ENCODE results near the gene DLEC1. TPM values are rescaled to one million over a fixed set of nuclear protein-coding genes. Genes with fewer than 3 reads are reported as not detected.

Gene DLEC1, protein sequence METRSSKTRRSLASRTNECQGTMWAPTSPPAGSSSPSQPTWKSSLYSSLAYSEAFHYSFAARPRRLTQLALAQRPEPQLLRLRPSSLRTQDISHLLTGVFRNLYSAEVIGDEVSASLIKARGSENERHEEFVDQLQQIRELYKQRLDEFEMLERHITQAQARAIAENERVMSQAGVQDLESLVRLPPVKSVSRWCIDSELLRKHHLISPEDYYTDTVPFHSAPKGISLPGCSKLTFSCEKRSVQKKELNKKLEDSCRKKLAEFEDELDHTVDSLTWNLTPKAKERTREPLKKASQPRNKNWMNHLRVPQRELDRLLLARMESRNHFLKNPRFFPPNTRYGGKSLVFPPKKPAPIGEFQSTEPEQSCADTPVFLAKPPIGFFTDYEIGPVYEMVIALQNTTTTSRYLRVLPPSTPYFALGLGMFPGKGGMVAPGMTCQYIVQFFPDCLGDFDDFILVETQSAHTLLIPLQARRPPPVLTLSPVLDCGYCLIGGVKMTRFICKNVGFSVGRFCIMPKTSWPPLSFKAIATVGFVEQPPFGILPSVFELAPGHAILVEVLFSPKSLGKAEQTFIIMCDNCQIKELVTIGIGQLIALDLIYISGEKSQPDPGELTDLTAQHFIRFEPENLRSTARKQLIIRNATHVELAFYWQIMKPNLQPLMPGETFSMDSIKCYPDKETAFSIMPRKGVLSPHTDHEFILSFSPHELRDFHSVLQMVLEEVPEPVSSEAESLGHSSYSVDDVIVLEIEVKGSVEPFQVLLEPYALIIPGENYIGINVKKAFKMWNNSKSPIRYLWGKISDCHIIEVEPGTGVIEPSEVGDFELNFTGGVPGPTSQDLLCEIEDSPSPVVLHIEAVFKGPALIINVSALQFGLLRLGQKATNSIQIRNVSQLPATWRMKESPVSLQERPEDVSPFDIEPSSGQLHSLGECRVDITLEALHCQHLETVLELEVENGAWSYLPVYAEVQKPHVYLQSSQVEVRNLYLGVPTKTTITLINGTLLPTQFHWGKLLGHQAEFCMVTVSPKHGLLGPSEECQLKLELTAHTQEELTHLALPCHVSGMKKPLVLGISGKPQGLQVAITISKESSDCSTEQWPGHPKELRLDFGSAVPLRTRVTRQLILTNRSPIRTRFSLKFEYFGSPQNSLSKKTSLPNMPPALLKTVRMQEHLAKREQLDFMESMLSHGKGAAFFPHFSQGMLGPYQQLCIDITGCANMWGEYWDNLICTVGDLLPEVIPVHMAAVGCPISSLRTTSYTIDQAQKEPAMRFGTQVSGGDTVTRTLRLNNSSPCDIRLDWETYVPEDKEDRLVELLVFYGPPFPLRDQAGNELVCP (N-terminal part only)
- total RNA-seq = not detected in 2 replicates
- 0.09 TPM for polyA plus RNA-seq (2012)

DNA sequence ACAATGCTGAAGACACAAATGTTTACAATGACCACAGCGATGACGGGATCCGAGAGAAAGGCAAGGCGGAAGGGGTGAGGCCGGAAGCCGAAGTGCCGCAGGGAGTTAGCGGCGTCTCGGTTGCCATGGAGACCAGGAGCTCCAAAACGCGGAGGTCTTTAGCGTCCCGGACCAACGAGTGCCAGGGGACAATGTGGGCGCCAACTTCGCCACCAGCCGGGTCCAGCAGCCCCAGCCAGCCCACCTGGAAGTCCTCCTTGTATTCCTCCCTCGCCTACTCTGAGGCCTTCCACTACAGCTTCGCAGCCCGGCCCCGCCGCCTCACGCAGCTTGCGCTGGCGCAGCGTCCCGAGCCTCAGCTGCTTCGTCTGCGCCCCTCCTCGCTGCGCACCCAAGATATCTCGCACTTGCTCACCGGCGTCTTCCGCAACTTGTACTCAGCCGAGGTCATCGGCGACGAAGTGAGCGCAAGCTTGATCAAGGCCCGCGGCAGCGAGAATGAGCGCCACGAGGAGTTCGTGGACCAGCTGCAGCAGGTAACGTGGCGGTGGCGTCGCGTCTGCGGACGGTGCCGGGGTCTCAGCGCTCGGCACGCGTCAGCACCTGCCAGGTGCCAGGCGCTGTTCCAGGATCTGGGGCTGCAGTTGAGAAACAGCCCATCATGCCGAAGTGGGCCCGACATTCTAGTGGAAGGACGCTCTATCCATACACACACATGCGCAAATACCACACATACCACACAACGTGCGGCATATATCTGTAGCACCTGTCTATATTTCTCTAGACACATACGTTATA lies at the start of gene DLEC1:
TSS of gene DLEC1 (plus strand) at position 108 of the 798 bp plus-strand sequence. CDS start at position 126, 18 bp downstream.
- DNase-seq (ENCODE audit: low read depth) = no peak

DNA sequence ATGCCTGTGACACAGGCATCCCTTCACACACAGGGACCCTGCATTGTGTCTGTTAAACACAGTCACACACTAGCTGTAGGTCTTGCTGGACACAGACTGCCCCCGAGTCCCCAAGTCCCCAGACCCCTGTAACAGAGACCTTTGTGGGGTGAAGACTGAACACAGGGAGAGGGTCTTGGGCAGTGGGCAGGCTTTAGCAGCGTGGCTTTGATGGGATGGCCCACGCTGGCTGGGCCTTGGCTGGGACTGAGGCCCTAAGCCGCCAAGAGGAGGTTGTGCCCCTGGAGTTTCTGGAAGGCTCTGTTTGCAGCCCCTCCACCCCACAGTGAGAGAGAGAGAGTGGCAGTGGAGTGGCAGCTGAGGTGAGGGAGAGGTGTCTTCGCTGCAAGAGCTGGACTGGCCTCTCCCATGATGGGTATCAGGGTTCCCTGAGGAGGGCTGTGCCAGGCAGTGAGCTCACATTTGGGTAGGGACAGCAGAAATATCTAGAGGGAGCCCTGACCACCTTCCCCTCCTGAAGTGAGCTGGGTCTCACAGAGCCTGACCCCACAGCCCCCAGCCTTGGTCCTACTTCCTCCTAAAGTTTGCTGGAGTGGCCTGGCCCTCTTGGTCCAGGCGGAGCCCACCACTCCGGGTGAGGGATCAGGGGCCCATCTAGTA lies 49.1 kb upstream of the DLEC1 start:
- DNase-seq (ENCODE audit: low read depth) = no peak

DNA sequence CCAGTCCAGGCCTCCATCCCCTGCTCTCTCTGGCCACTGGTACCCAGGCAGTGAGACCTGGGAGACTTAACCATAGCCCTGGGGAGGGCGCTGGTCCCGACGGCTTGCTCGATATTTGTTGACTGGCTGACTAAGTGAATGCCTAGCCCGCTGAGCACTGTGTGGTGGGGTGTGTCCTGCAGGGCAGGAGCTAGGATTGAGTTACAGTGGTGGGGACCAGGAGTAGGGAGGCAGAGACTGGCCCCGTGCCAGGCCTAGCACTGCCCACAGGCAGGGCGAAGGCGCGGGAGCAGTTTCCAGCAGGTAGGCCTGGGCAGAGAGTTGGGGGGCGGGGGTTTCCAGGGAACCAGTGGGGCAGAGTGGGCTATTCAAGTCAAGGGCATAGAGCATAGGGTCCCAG lies 48.5 kb upstream of the DLEC1 start, which contains the start of gene VILL:
TSS of gene VILL (plus strand) at position 260 of the 400 bp plus-strand sequence. CDS start 2,887 bp downstream, outside the sequence.
- DNase-seq (ENCODE audit: low read depth) = no peak

DNA sequence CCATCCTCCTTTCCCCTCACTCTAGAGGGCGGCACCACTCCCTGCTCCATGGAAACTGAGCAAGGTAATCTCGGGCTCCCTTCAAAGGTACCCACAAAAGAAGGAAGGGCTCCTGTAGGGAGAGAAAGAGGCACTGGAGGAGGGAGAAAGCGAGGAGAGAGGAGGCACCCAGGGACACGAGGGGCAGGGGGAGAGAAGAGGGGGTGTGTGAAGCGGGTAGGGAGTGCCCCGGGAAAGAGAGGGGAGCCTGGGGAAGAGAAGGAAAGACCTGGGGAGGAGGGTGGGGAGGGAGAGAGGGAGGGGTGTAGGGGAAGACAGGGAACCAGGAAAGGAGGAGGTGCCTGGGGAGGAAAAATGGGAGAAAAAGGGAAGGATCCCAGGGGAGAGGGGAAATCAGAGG lies 47.9 kb upstream of the DLEC1 start:
- DNase-seq (ENCODE audit: low read depth) = no peak

DNA sequence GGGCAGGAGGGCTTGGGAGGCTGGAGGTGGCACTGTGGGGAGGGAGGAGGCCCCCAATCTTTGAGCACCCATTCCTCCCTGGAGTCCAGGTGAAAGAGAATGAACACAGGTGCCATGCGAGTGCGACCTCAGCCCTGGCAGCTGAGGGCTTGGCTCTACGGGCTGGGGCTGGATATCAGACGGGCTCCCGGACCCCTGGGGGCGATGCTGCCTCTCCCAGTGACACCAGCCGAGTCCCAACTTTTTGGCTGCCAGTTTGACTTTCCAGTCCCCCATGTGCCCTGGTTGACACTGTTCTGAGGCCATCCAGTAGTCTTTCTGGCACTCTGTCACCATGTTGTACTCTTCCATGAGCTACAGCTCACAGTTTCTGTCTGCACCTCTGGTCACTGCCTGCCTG lies 47.2 kb upstream of the DLEC1 start:
- DNase-seq (ENCODE audit: low read depth) = no peak

DNA sequence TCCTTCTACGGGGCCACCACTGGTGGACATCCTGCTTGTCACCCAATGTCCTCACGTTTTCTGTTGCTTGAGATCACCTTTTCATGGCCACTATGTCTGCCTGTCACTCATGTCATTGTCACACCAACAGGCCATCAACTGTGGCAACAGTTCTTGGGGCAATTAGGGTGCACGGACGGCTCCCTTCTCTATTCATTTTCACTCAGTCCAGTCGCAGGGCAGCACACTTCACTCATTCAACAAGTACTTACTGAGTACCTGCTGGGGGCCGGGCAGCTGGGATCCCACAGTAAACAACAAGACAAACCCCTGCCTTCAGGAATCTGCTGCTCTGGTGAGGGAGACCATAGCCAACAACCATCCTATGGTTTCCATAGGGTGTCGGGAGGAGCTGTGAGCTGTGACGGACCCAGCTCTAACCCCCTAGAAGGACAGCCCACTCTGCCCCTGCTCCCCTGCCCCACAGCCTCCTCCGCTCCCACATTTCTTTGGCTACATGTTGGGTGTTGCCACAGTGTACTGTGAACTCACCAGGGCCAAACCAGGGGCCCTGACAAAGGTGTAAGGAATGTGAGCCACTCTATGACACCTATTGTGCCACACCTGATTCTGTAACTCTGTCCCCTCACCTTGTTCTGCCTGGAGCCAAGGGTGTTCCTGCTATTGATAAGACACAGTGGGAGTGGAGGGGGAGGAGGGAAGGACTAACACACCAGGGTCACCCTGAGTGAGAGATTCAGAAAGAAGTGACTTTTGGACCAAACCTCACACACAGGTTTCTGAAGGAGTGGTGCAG lies 46.5 kb upstream of the DLEC1 start:
- DNase-seq (ENCODE audit: low read depth) = no peak

DNA sequence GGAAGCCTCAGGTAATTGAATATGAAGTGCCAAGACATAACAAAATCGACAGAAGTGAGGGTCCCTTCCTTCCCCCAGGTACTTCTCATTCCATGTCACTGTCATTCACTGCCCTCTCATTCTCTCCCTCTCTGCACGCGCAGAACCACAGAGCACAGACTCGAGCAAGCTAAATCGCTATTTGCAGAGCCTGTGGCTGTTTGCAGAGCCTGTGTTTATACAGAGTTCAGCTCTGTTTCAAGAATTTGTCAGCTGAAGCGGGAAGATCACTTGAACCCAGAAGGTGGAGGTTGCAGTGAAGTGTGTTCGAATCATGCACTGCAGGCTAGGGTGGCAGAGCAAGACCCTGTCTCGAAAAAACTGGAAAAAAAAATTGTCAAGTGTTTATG lies 45.9 kb upstream of the DLEC1 start:
- DNase-seq (ENCODE audit: low read depth) = no peak

DNA sequence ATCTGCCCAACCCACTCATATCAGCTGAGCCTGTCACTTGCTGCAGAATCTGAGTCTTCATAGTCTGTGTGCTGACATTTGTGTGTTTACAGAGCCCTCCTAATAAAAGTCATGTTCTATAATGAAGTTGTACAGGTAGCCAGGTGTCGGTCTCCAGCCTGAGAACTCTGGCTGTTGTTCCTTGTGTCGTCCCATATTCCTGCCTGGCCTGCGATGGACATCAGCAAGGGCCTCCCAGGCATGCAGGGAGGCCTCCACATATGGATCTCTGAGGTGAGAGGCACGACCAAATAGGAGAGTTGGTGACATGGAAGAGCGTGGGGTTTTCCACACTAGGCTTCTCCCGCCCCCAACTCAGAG lies 45.6 kb upstream of the DLEC1 start:
- no peak for DNase-seq (ENCODE audit: low read depth)

DNA sequence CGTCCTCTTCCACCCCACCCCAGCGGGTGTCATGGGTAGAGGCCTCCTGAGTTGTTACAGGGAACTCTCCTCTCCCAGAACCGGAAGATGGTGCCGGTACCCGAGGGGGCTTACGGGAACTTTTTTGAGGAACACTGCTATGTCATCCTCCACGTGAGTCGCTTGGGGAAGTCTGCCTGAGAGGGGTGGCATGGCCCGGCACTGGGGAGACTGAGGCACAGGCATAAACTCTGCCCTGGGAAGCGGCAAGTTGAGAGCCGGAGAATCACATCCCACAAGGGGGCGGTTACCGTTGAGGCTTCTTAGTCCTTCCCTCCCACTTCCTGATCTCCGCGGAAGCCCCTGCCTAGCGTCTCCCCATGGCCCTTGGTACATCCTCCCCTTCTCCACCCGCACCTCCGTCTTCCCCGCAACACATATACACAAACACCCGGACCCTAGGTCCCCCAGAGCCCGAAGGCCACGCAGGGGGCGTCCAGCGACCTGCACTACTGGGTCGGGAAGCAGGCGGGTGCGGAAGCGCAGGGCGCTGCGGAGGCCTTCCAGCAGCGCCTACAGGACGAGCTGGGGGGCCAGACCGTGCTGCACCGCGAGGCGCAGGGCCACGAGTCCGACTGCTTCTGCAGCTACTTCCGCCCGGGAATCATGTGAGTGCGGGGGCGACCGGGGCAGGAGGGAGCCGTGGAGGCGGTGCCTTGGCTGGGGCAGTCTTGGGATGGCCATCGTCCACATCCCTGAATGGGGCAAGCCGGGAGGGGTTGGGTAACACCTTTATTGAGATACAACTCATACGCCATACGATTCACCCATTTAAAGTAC lies 45.0 kb upstream of the DLEC1 start:
- DNase-seq (ENCODE audit: low read depth) = peak; percentile 75

DNA sequence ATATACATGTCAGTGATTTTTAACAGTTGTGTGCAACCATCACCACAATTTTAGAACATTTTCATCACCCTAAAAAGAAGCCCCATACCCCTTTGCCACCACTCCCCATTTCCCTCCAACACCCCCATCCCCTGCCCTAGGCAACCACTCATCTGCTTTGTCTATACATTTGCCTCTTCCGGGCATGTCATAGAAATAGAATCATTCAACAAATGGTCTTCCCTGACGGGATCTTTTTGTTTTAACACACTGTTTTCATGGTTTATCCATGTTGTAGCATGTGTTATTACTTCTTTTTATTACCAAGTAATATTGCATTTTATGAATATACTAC lies 44.4 kb upstream of the DLEC1 start:
- no peak for DNase-seq (ENCODE audit: low read depth)

DNA sequence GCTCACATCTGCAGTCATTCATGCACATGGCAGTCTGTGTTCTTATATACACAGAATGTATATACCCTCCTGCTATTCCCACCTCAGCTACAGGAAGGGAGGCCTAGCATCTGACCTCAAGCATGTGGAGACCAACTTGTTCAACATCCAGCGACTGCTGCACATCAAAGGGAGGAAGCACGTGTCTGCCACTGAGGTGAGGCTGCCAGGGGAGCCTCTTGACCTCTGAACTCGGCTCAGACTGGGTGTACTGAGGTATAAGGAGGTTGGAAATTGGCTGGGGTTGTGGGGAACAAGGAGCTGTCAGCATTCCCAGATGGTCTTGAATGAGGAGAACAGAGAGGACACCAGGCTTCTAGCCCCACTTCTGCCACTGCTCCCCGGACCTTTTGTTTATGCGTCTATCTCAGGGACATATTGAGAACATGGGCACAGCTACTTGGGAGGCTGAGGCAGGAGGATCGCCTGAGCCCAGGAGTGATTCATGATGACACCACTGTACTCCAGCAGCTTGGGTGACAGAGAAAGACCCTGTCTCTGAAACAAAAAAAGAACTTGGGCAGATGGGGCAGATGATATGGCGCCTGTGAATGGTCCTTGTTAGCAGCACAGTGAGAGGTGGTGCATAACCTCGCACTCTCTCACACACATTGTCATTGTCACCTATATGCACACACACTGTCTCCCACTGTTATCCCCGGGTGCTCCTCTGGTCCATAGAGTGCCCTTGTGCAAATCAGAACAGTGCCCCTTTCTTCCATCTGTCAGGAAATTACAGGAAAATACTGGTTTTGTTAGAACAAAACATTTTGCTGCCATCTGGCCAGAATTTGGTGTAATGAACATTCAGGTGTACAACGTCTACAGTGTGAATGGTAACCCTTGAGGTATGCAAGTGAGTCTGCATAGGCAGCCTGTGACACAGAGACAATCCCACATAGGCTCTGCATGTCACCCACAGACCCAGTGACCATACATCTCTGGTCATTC lies 43.1 kb upstream of the DLEC1 start:
- no peak for DNase-seq (ENCODE audit: low read depth)

DNA sequence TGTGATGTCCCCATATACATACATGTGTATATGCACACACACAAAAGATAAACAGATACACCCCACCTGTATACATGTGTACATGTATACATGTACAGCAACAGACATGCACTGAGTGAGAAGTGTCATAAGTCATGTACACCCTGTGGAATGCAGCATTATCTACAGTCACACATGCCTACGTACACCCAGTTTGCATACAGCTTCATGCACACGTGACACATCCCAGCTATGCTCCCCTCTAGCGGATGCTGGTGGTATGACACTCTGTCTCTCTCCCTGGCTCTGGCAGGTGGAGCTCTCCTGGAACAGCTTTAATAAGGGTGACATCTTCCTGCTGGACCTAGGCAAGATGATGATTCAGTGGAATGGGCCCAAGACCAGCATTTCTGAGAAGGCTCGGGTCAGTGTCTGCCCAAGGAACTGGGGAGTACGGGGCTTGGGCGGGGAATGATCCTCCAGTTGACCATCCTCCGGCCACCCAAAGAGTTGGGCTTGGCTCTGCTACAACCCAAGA lies 42.2 kb upstream of the DLEC1 start:
- peak; percentile 79 for DNase-seq (ENCODE audit: low read depth)

DNA sequence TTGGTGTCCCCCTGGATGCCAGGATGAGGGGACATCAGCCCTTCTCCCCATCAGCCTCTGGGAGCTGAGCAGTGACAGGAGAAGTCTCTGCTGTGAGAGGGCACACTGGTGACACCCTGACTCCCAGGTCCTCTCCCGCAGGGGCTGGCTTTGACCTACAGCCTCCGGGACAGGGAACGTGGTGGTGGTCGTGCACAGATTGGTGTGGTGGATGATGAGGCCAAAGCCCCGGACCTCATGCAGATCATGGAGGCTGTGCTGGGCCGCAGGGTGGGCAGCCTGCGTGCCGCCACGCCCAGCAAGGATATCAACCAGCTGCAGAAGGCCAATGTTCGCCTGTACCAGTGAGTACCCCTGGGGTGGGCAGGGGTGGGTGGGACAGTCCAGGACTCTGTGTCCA lies 41.7 kb upstream of the DLEC1 start:
- no peak for DNase-seq (ENCODE audit: low read depth)

DNA sequence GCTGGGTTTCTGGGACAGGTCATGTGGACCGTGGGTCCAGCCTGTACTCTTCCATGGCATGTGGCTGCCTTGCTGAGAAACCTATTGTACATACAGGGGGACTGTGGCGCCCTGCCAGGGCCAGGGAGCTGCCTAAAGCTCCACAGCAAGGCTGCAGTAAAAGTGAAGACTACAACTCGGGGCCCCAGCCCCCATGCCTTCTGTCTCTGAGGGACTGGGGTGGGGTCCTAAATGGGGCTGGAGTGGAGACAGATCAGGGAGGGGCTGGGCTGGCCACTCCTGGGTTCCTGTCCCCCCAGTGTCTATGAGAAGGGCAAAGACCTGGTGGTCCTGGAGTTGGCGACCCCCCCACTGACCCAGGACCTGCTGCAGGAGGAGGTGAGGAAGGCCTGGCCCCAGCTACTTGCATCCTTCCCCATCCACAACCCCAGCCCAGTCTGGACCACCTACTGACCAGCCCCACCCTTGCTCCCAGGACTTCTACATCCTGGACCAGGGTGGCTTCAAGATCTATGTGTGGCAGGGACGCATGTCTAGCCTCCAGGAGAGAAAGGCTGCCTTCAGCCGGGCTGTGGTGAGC lies 41.1 kb upstream of the DLEC1 start:
- DNase-seq (ENCODE audit: low read depth) = no peak

DNA sequence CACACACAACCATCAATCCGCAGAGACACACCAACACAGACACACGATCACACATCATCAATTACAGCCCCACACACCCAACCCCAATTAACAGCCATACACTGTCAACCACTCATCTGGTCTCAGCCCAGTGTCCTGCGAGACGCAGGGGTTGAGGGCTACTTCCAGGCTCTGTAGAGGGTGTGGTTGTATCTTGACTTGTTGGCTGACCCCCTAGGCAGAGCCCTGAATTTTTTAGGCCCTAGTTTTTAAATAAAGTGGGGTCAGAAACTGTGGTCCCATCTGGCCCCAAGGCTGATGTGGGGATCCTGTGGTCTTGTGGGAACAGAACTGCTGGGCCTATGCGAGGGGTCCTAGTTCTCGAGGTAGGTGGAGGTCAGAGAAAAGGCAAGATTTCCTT lies 39.2 kb upstream of the DLEC1 start:
- DNase-seq (ENCODE audit: low read depth) = no peak

DNA sequence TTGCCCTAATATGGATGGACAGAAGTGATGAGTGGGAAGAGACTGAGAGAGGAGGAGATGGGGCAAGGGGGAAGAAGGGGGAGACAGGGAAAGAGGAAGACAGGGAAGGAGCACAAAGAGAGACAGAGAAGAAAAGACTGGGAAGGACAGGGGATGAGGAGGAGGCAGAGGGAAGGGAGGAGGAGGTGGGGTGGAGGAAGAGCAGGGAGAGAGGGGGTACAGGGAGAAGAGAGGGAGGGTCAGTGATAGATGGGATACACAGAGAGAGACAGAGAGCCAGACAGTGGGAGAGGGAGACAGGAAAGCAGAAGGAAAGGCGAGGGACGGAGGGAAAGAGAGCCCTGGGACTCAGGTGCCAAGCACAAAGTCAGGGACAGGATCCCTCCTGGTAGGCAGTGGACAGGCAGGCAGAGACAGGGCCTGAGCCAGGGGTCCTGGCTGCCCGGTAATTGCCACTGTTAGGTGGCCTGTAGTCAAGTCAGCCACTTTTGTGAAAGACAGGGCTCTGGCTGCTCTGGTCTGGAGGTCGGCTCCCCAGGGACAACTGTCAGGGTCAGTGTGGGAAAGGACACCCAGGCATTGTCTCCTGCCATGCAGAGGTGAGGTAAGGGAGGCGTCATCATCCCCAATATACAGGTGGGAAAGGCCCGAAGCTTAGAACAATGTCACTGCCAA lies 38.6 kb upstream of the DLEC1 start:
- no peak for DNase-seq (ENCODE audit: low read depth)

Data from myocyte (in vitro differentiated cells).